Motor neuron (in vitro differentiated cells): ENCODE data around the gene ACVR1B. TPM values are rescaled to one million over a fixed set of nuclear protein-coding genes. Genes with fewer than 3 reads are reported as not detected.
A peak's percentile ranks its signal among the peaks of the same experiment; 100 is the strongest.

Experiments
- ATAC-seq, 8 experiments: fragments of 200-7000 bp; cut with Tn5 transposase; replicated peaks in 6 of 8; 2 replicates each; pipeline ENCODE4 v1.8.0; 2021; ENCODE audit warnings: mild to moderate bottlenecking in 8 of 8, moderate library complexity in 8 of 8
- H3K27ac ChIP-seq, 2 donors: fragments of 250-450 bp; sonication (Bioruptor Pico); 2 replicates each; pipeline ENCODE4 v1.9.0; 2021; ENCODE audit warnings: antibody characterized with exemption in 2 of 2, mild to moderate bottlenecking in 2 of 2, moderate library complexity in 1 of 2
- H3K4me1 ChIP-seq, 2 donors: fragments of 250-450 bp; sonication (Bioruptor Pico); replicated peaks in 1 of 2; 2 replicates each; pipeline ENCODE4 v1.6.1; 2021; ENCODE audit warnings: antibody characterized with exemption in 2 of 2, mild to moderate bottlenecking in 2 of 2, moderate library complexity in 1 of 2
- H3K4me3 ChIP-seq, 5 donors: fragments of 250-450 bp; sonication (Bioruptor Pico); 2 replicates each; pipeline ENCODE4 v1.9.0; 2021; ENCODE audit warnings: antibody characterized with exemption in 5 of 5, mild to moderate bottlenecking in 5 of 5, moderate library complexity in 4 of 5
- WGBS, 10 experiments: fragments of 450-650 bp; shearing (Covaris generic); methylation state at CpG; one replicate each; pipeline ENCODE4 v1.0.0; 2022; 5-methylcytosine and 5-hydroxymethylcytosine counted together
- in situ Hi-C, 9 experiments: fragments of 400-800 bp; cut with MboI; loops; one replicate each; pipeline ENCODE4 v1.15.0; 2021; ENCODE audit warnings: low sequenced_read_pairs in 9 of 9, low pct_unique_long_range_greater_than_20kb in 2 of 9; ENCODE audit not compliant: unreplicated experiment in 9 of 9
- total RNA-seq, 8 experiments: library from RNA; unstranded; fragments of 300-600 nt; gene quantifications; 2 replicates each; pipeline versions ENCODE4 v1.2.3 to v1.2.4, GENCODE V29; 2022

Gene ACVR1B
- total RNA-seq, 8 experiments from 2014 or later = 9.0 to 62.0 (median 36.6) TPM

- Histone ChIP-seq H3K4me1 (peaks cover 7 to 27% of the 10 kb centered on the region in 2 donors), H3K27ac (no peak overlapping the region), H3K4me3 (no peak overlapping the region)
- WGBS, 10 experiments = 14 to 100% (median 50%) methylated on average over 1 to 6 of the region's 8 CpGs; no CpG with 5 or more reads in 5 of the 10 experiments
- in situ Hi-C loops = no loop called here
- ATAC-seq = peak in 7 of 8 experiments; percentile 18 to 65 (median 45)
Measured at GRCh38 chr12:51911788-51912711, 39.4 kb upstream of the ACVR1B start.

- WGBS, 10 experiments = 90 to 100% (median 100%) methylated on average over 1 to 4 of the region's 30 CpGs; no CpG with 5 or more reads in 7 of the 10 experiments
- in situ Hi-C loops = no loop called here
Measured at GRCh38 chr12:51913071-51914033, 38.1 kb upstream of the ACVR1B start.

GRCh38 chr12:51914034-51914923, 37.2 kb upstream of the ACVR1B start:
- Histone ChIP-seq H3K4me1 (peaks cover 19 to 28% of the 10 kb centered on the region in 2 donors), H3K4me3 (no peak overlapping the region), H3K27ac (no peak overlapping the region)
- WGBS, 10 experiments = 90 to 100% (median 97%) methylated on average over 1 to 2 of the region's 17 CpGs; no CpG with 5 or more reads in 6 of the 10 experiments
- in situ Hi-C loops = no loop called here
- no peak for ATAC-seq

More at GRCh38 chr12:51913071-51914033, 38.1 kb upstream of the ACVR1B start:
- Histone ChIP-seq H3K27ac (no peak overlapping the region), H3K4me1 (peaks cover 18 to 28% of the 10 kb centered on the region in 2 donors), H3K4me3 (no peak overlapping the region)
- ATAC-seq = no peak

GRCh38 chr12:51915003-51915625, 36.4 kb upstream of the ACVR1B start:
- Histone ChIP-seq H3K27ac (no peak overlapping the region), H3K4me3 (no peak overlapping the region), H3K4me1 (peaks cover 19 to 26% of the 10 kb centered on the region in 2 donors)
- in situ Hi-C loops = no loop called here
- no peak for ATAC-seq
- WGBS, 10 experiments = 67 to 100% (median 87%) methylated on average over 1 to 5 of the region's 28 CpGs; no CpG with 5 or more reads in 5 of the 10 experiments

- peaks cover 12 to 17% of the 10 kb centered on the region in 2 donors for H3K4me1 ChIP-seq
- in situ Hi-C loops = no loop called here
- whole genome bisulfite sequencing, 10 experiments = 92 to 100% (median 100%) methylated on average over 1 to 5 of the region's 11 CpGs; no CpG with 5 or more reads in 7 of the 10 experiments
- no peak overlapping the region for H3K27ac ChIP-seq
- no peak for ATAC-seq
- no peak overlapping the region for H3K4me3 ChIP-seq
Measured at GRCh38 chr12:51915951-51916350, 35.5 kb upstream of the ACVR1B start.

GRCh38 chr12:51917041-51917590, 34.4 kb upstream of the ACVR1B start:
- in situ Hi-C loops = no loop called here
- 70 to 100% (median 89%) methylated on average over 2 to 5 of the region's 10 CpGs; no CpG with 5 or more reads in 3 of the 10 experiments for WGBS, 10 experiments
- H3K27ac ChIP-seq = no peak overlapping the region
- no peak overlapping the region for H3K4me3 ChIP-seq
- peaks cover 12 to 16% of the 10 kb centered on the region in 2 donors for H3K4me1 ChIP-seq
- no peak for ATAC-seq

- peaks cover 12 to 13% of the 10 kb centered on the region in 2 donors for H3K4me1 ChIP-seq
- 60 to 70% (median 64%) methylated on average over 2 to 5 of the region's 16 CpGs; no CpG with 5 or more reads in 7 of the 10 experiments for WGBS, 10 experiments
- H3K4me3 ChIP-seq = no peak overlapping the region
- H3K27ac ChIP-seq = peak overlapping the region in 1 of 2 donors; percentile 32
- peak in 5 of 8 experiments; percentile 81 to 88 (median 86) for ATAC-seq
- in situ Hi-C loops = no loop called here
Measured at GRCh38 chr12:51917746-51918453, 33.6 kb upstream of the ACVR1B start.

- no peak overlapping the region for H3K27ac ChIP-seq
- peaks cover 8 to 12% of the 10 kb centered on the region in 2 donors for H3K4me1 ChIP-seq
- in situ Hi-C loops = no loop called here
- 63 to 100% (median 89%) methylated on average over 1 of the region's 2 CpGs; no CpG with 5 or more reads in 5 of the 10 experiments for WGBS, 10 experiments
- no peak overlapping the region for H3K4me3 ChIP-seq
- no peak for ATAC-seq
Measured at GRCh38 chr12:51920046-51920445, 31.5 kb upstream of the ACVR1B start.

- WGBS, 10 experiments = 31 to 100% (median 58%) methylated on average over 1 to 3 of the region's 7 CpGs; no CpG with 5 or more reads in 7 of the 10 experiments
- Histone ChIP-seq H3K4me3 (no peak overlapping the region), H3K4me1 (peaks cover 8 to 12% of the 10 kb centered on the region in 2 donors), H3K27ac (no peak overlapping the region)
- in situ Hi-C loops = no loop called here
- ATAC-seq = no peak
Measured at GRCh38 chr12:51921017-51921725, 30.3 kb upstream of the ACVR1B start.

- no peak for ATAC-seq
- H3K4me1 ChIP-seq = peaks cover 8 to 12% of the 10 kb centered on the region in 2 donors
- in situ Hi-C loops = no loop called here
- no peak overlapping the region for H3K4me3 ChIP-seq
- 67 to 100% (median 92%) methylated on average over 1 to 2 of the region's 2 CpGs; no CpG with 5 or more reads in 7 of the 10 experiments for WGBS, 10 experiments
- H3K27ac ChIP-seq = no peak overlapping the region
Measured at GRCh38 chr12:51922146-51922545, 29.4 kb upstream of the ACVR1B start.
